Measurements from ENCODE around the gene SLC37A1.
"Not testable (repeated sequence)": the region's sequence is repeated elsewhere in the genome, so short reads cannot be mapped to it uniquely, and the experiment has no call there.

Gene SLC37A1

DNA sequence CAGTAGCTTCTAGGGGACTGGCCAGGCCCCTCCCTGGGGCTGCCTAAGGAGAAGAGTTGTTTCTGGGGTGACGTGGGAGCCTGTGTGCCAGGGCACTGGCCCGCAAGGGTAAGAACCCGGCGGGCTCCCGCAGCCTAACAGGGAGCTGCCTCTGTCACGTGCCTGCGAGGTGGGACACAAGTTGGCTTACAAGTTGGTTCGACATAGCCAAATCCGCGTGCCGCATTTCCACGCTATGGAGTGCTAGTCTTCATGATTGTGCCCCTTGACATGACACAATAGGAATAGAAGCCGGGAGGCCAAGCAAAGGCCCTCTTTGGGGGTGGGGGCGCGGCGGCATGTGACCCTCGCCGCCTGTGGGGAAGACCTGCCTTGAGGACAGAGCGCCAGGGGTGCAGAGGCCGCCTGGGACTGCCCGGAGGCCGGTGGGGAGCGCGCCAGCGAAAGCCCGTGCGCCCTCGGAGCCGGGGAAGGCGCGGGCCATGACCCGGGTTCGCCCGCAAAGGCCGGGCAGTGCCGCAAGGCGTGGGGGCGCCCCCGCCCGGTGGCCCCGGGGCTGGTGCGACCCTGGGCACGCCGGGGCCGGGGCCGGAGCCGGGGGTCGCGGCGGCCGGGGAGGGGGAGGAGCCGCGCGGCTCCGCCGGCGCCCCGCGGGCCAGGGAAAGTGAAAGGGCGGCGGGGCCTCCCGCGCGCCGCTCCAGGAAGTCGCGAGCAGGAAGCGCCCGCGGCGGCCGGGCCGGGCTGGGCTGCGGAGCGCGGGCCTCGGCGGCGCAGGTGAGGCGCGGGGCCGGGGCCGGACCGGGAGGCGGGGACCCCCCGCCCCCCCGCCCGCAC, at the start of gene SLC37A1:
Gene SLC37A1 (plus strand): TSS at position 702 of the 834 bp plus-strand sequence. CDS start 4,603 bp downstream, outside the sequence.
- peak; percentile 18 to 35 for DNase-seq

DNA sequence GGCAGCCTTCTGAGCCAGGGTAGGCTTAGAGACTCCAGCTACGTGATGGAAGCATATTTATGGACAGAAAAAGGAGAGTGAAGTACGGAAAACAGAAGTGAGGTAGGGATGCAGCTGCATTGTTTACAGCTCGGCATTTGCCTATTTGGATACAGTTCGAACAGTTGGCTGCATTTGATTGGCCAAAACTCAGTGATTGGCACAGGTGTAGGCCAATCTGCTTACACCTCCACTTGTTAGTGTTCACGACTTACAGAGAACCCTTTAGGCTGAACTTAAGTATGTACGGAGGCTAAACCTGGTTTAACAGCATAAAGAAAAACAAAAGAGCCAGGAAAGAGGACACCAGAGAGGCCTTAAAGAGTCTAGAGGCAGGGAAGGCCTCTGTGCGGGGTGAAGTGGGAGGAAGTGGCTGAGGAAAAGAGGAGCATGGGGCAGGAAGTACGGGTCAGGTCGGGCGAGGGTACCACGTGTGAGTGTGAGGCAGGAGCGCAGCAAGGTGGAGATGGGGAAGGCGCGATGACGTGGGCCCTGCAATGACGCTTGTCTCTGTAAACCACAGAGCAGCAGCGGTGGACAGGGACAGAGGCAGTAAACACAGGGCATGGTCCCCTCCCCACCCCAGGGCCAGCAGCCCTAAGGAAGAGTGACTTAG, 49.7 kb upstream of the SLC37A1 start:
- peak; percentile 55 to 69 for DNase-seq

DNA sequence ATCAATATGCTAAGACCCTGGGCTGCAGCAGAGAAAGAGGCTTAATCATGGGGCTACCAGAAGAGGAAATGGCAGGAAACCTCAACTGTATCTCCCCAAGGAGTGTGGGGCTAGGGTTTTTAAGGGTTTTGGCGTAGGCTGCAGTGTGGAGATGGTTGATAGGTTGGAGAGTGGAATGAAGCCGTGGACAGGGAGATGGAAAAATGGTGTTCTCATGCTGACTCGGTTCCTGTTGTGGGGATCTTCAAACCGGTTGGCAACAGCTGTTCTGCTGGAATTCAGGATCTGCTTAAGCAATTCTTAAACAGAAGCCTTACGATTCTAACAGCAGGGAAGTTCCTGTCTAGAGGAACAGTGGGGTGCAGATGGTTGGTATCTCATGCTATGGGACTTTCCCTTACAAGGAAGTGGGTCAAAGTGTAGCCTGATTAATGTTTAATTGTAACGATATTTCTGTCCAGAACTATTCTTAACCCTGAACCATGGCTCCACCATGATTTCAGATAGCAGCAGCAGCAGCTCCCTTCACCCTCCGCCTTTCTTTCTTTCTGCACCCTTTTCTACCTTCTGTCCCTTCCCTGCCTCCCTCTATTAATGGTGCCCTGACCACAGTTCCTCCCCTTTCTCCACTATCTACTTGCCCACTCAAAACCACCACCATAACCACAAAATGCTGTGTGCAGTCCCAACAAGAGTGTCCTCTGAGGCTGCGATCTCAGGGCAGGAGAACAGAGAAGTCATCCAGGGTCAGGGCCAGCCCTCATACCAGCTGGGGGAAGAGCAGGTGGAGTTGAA, 48.4 kb upstream of the SLC37A1 start:
- no peak for DNase-seq

DNA sequence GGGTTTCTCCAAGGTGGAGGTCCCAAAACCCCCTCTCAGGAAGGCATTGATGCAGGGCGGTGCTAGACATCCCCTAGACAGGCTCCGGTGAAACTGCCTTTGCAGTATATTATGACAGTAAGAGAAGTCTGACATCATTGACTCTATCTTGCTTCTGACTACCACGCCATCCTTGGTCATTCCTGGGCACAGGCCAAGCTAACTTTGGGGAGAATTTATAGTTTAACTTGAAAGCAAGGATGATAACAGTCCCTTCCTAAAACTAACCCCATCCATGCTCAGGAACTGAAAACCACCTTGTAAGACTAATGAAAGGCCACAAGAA, 47.9 kb upstream of the SLC37A1 start:
- no peak for DNase-seq

DNA sequence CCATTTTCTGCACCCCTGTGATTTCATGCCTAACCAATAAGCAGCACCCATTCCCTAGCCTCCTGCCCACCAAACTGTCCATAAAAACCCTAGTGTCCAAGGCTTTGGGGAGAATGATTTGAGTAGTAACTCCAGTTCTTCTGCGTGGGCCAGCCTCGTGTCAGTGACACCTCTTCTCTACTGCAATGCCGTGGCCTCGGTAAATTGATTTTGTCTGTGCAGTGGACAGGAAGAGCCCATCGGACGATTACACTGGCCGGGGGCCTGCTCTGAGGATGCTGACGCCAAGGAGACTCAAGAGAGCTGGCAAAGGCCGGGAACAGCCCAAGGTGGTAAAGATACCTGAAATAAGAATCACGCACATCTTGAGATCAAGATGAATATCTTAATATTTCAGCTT, 47.0 kb upstream of the SLC37A1 start:
- DNase-seq: no peak

DNA sequence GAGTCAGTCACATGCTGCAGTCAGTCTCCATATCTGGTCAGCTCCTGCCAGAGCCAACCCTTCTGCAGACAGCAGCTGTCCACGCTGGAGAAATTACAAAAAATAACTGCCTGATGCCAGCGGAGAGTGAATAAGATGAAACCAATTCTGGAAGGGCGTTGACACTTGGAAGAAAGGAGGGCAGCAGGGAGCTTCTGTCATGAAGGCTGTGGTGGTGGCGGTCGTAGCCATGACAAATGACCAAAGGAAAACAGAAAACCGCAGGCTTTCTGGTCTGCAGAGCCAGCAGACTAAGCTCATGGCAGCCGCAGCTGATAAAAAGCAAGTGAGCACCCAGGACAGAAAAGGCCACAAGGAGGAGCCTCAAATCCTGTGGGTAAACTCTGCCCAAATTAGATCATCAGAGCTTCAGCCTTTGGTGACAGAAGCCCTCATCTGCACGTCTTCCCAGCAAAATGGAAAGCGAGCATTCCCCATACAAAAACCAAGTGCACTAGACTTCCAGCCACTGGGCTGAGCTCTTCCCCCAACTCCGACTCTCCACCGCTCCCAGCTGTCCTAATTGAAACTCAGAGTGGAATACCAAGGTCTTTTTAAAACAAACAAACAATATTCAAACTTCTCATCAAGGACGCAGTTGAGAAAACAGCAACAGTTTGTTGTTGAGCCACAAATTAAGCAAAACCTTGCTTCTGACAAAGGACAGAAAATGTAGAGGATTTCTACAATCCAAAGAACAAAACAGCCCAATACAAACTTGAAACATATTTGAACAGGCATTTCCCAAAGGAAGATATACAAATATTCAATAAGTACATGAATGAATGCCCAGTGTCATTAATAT, 46.3 kb upstream of the SLC37A1 start:
- no peak for DNase-seq

DNA sequence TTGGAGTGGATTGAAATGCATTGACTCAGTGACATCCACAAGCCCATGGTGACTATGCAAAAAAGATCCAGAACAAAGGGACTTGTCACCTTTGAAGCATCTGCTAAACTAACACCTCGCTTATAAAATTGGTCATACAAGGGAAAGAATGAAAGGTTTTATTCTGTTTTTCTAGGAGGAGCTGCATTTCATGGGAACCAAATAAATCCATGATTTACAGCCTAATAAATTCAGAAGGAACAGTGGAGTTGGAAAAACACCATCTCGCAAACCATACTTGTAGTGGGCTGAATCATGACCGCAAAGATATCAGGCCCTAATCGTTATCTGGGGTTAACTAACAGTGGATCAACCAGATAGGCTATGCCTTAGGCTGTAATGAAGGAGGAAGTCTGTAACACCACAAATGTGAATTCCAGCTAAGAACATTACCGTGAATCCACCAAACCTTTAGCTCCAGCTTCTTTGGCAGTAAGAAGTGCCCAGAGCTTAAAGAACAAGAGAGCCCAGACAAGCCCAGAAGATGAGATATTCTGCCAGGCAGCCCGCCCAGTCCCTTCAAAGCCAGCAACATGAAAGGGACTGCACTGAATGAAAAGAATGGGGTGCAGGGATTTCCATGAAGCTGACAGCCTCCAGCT, 45.0 kb upstream of the SLC37A1 start:
- DNase-seq: no peak

DNA sequence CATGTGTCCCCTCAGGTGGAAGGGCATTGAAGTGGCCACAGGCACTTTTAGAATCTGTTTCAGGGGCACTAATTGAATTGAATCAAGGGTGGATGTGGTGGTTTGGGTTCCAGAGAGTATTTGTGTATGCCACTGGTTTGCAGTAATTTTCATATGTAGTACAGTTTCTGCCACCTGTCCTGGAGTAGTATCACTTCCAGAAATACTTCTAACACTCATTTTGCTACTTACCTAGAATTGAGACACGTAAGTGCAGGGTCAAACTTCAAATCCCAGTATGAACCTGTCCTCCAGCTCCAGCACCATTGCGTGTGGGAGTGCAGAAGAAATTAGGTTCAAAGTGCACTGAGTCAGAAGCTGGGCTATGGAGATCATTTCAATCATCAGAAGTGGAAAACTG, 44.4 kb upstream of the SLC37A1 start:
- no peak for DNase-seq

DNA sequence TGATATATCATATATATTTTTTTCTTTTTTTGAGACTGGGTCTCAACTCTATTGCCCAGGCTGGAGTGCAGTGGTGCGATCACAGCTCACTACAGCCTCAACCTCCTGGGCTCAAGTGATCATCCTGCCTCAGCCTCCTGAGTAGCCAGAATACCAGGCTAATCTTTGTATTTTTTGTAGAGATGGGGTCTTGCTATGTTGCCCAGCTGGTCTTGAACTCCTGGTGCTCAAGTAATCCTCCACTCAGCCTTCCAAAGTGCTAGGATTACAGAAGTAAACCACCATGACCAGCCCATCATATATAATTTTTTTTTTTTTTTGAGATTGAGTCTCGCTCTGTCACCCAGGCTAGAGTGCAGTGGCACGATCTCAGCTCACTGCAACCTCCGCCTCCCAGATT, 43.9 kb upstream of the SLC37A1 start:
- DNase-seq: not testable (repeated sequence)

DNA sequence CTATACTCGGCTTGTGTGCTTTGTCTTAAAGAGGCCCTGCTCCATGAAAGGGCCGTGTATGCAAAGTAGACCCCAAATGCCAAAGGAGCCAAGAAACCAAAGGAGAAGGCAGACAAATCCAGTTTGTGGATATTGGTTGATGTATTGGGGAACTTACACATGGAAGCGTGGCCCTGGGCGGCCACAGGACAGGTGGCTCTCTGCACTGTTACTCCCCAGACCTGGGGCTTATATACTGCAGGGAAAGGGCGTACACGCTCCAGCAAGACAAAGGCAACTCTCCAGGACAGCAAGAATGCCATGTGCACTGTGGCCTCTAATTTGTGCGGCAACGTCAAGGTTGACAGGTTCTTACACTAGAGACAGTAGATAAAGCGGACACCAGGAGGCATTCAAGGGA, 42.4 kb upstream of the SLC37A1 start:
- DNase-seq: no peak

DNA sequence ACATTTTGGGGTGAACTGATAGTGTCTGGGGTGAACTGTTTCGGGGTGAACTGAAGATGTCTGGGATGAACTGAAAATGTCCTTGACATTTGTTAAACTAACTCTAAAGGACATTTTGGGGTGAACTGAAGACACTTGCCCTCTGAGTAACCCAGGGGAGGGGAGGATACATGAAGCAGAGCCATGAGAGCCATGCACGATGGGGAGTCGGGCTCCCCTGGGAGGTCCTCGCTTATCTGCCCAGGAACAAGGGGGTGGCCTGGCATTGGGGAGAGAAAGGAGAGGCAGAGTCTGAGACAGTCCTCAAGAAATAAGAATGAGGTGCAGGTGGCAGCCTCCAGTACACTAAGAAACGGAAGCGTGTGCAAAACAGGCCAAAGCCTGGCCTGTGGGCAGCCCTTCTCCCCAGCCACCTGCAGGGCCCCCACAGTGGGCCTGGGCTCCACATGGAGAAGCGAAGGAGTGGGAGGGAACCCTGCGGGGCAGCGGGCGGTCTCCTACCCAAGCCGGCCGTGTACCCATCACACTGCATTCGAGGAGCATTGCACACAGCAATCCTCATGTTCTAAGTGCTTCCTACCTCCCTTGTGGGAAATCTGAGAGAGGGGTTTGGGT, 41.8 kb upstream of the SLC37A1 start:
- DNase-seq: no peak

DNA sequence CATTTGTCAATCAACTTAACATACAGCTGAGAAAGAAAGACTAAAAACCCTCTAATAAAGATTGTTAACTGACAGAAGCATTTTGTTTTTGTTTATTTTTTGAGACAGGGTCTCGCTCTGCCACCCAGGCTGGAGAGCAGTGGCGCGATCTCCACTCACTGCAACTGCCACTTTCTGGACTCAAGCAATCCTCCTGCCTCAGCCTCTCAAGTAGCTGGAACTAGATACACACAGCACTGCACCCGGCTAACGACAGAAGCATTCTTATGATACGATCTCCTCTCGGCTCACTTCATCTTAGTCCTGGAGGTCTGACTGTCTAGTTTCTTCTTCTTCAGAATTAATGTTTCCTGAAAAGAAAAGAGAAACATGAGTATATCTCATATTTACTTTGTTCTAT, 41.1 kb upstream of the SLC37A1 start:
- DNase-seq: no peak

DNA sequence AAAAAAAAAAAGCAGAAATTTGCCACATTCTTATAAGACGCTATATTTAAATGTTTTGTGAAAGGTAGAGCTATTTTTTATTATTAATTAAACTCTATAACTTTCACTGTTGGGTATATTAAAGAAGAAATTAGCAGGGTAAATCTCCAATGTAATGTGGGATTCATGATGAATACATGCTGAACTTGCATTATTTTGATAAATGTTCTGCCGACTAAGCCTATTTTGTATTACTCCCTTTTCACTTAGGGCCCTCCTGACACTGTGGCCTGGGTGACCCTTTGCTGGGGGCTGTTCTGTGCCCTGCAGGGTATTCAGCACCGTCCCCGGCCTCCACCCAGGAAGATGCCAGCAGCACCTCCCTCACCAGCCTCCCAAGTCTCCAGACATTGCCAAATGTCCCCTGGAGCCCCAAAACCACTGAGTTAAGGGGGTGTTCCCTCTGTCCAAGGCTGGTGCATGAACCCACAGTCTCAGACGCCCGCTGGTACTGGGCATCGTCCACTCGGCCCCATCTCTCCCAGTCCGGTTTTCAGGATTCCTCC, 40.1 kb upstream of the SLC37A1 start:
- no peak for DNase-seq

DNA sequence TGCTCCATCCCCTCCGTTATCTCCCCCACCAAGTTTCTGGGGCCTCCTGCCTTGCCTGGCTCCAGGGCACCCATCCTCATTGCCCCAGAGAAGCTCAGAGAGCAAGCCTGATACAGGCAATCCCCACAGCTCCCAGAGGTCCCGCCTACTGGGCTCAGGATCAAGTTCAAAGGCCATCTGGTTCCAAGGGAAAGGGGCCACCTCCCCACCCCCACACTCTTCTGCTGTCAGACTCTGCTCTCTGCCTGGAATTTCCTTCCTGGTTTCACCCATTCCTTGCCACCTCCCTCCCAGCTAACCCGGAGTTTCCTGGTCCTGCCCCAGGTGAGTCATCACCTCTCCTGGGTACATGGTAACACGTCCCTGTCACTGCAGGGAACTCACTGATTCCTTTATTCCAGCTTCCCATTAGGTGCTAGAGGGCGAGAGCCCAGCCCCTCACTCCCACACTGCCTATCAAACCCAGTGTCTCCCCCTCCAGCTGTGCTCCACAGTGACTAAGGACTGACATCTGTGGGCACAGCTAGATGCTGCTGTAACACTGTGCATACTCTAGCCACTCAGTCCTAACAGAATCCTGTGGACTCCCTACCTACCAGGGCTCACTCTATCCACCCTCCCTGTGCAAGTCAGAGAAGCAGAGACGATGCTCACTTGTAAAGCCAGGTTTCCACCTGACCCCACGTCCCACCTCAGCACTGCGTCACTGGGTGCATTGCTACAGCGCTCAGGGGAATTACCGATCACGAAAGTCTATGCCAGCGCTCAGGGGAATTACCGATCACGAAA, 39.4 kb upstream of the SLC37A1 start:
- DNase-seq: no peak

DNA sequence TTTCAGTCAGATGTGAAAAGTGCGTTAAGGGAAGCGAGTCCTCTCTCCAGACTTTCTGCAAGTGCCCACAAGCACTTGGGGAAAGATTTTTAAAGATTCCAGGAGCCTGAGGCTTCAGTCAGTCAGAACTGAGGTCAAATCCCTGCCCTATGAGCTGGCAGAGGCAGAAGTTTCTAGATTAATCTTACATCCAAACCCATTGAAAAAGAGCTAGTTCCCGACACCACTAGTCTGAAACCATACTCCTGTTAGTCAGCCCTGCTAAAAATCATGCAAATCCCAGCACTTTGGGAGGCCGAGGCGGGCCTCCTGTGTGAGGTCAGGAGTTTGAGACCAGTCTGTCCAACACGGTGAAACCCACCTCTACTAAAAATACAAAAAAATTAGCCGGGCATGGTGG, 38.6 kb upstream of the SLC37A1 start:
- no peak for DNase-seq

DNA sequence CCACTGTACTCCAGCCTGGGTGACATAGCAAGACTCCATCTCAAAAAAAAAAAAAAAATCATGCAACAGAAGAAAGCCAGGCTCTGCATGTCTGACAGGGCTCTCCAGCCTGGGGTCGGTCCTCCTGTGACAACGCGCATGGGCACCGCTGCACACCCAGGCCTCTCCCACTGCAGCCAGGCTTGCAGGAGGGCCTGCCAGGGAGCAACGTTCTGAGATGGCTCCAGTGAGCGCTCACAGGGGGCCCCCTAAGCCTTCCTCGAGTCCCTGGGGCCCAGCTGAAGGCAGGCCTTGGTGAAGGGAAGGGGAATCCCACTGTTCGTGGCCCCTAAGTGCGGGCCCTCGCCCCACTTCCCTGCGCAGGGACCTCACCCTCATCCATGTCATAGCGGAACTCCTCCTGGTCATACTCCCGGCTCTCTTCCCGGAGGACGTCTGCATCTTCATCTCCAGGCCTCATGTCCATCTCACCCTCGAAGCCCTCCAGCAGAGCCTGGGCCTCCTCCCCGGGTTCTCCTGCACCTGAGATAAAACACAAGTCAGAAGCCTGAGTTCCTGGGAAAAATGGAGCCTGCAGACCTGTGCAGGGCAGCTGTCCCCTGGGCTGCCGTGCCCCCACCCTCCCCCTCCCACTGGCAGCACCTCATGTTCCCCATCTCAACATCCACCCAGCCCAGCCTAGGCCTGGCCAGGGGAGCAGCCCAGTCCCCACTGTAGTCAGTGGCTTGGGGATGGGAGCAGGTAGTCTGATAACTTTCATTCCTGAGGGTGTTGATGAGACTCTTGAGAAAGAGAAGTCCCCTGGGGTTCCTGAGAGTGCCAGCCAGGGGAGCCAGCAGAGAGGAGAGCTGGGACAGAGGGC, 37.9 kb upstream of the SLC37A1 start:
- no peak for DNase-seq

DNA sequence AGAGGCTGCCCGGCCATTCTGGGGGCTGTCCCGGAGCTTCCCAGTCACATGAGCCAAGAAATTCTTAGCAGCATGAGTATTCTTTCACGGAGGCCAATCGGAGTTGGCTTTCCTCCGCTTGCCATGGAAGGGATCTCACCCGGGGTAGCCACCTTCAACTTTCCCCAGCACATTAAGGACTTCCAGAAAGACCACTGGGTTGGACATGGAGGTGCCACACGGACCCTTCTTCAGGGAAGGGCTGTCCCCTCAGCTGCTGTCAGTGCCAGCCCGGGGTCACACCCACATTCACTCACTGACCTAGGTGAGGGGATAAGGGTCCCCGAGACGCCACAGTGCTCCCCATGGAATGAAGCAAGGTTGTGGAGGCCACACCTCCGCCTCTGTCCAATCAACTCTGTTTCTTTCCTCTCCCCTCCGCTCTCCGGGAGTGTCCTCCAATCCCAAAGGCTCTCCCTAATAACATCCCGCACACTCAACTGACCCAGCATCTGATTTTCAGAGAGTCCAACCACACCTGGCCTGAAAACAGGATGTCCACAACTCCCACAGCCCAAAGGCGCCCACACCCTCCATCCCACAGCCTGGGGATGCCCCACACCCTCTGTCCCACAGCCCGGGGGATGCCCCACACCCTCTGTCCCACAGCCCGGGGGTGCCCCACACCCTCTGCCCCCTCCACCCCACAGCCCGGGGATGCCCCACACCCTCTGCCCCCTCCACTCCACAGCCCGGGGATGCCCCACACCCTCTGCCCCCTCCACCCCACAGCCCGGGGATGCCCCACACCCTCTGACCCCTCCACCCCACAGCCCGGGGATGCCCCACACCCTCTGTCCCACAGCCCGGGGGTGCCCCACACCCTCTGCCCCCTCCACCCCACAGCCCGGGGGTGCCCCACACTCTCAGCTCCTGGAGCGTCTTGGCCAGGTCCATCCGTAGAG, 37.0 kb upstream of the SLC37A1 start:
- no peak for DNase-seq

DNA sequence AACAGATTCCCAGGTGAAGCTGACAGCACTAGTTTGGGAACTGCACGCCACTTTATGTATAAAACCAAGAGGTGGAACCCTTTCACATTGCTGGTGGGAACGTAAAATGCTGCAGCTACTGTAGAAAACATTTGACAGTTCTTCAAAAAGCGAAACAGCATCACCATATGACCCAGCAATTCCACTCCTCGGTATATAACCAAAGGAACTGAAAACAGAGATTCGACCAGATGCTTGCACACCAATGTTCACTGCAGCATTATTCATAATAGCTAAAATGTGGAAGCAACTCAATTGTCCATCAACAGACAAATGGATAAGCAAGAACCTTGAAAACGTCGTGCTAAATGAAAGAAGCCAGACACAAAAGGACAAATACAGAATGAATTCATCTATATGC, 35.1 kb upstream of the SLC37A1 start:
- DNase-seq: no peak

DNA sequence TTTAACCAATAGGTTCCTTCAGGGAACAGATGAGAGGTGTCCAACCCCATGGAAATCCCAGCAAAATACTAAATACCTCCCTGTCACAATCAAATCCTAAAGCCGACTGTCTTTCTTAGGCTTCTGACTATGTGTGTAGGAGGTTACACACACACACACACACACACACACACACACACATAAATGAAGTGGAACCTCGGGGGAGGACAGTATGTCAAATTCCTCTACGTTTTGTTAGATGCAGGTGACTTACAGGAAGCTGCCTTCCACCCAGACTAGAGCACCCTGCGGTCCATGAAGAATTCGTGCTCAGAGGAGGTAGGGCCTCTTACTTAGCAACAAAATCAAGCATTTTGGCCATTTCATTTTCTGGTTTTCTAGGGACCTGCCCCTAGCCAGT, 34.1 kb upstream of the SLC37A1 start:
- DNase-seq: no peak
